ENCODE data around the gene ANGPTL2.

ANGPTL2 gene

GRCh38 chr9:127081250-127082185, 40.9 kb downstream of the ANGPTL2 start:
- FAIRE-seq (no peak), DNase-seq (ENCODE audit: extremely low spot score, insufficient read length, low read depth) (no peak)

GRCh38 chr9:127079446-127080140, 42.8 kb downstream of the ANGPTL2 start:
- FAIRE-seq, result no peak

GRCh38 chr9:127078988-127079387, 43.4 kb downstream of the ANGPTL2 start:
- no peak for FAIRE-seq

More at GRCh38 chr9:127079446-127080140, 42.8 kb downstream of the ANGPTL2 start:
- no peak for DNase-seq (ENCODE audit: extremely low spot score, insufficient read length, low read depth)

GRCh38 chr9:127078336-127078735, 44.1 kb downstream of the ANGPTL2 start:
- DNase-seq (ENCODE audit: extremely low spot score, insufficient read length, low read depth) (no peak), FAIRE-seq (no peak)

More at GRCh38 chr9:127078988-127079387, 43.4 kb downstream of the ANGPTL2 start:
- no peak for DNase-seq (ENCODE audit: extremely low spot score, insufficient read length, low read depth)

- no peak for DNase-seq (ENCODE audit: extremely low spot score, insufficient read length, low read depth)
- no peak for FAIRE-seq
These were observed 44.8 kb downstream of the ANGPTL2 start for GRCh38 chr9:127077644-127077946.

- DNase-seq (ENCODE audit: extremely low spot score, insufficient read length, low read depth) (no peak), FAIRE-seq (no peak)
These were observed 45.4 kb downstream of the ANGPTL2 start for GRCh38 chr9:127076860-127077643.

GRCh38 chr9:127075624-127076372, 46.6 kb downstream of the ANGPTL2 start:
- DNase-seq (ENCODE audit: extremely low spot score, insufficient read length, low read depth), result no peak
- FAIRE-seq, result no peak

GRCh38 chr9:127074561-127075548, 47.6 kb downstream of the ANGPTL2 start:
- FAIRE-seq, result no peak
- no peak for DNase-seq (ENCODE audit: extremely low spot score, insufficient read length, low read depth)

- FAIRE-seq, result no peak
These were observed 54.7 kb downstream of the ANGPTL2 start for GRCh38 chr9:127067603-127068220.

GRCh38 chr9:127066851-127067136, 55.6 kb downstream of the ANGPTL2 start:
- FAIRE-seq (no peak), DNase-seq (ENCODE audit: extremely low spot score, insufficient read length, low read depth) (no peak)

More at GRCh38 chr9:127067603-127068220, 54.7 kb downstream of the ANGPTL2 start:
- DNase-seq (ENCODE audit: extremely low spot score, insufficient read length, low read depth), result no peak

- DNase-seq (ENCODE audit: extremely low spot score, insufficient read length, low read depth) (no peak), FAIRE-seq (no peak)
These were observed 56.2 kb downstream of the ANGPTL2 start for GRCh38 chr9:127066060-127066850.

GRCh38 chr9:127065592-127065991, 56.8 kb downstream of the ANGPTL2 start:
- FAIRE-seq (no peak), DNase-seq (ENCODE audit: extremely low spot score, insufficient read length, low read depth) (no peak)

- DNase-seq (ENCODE audit: extremely low spot score, insufficient read length, low read depth) (no peak), FAIRE-seq (no peak)
These were observed 58.1 kb downstream of the ANGPTL2 start for GRCh38 chr9:127064335-127064734.

GRCh38 chr9:127061411-127061810, 61.0 kb downstream of the ANGPTL2 start:
- DNase-seq (ENCODE audit: extremely low spot score, insufficient read length, low read depth), result no peak
- FAIRE-seq, result no peak

GRCh38 chr9:127059765-127060361, 62.6 kb downstream of the ANGPTL2 start:
- FAIRE-seq (no peak), DNase-seq (ENCODE audit: extremely low spot score, insufficient read length, low read depth) (no peak)

GRCh38 chr9:127059030-127059429, 63.4 kb downstream of the ANGPTL2 start:
- no peak for FAIRE-seq
- no peak for DNase-seq (ENCODE audit: extremely low spot score, insufficient read length, low read depth)

GRCh38 chr9:127058645-127059021, 63.8 kb downstream of the ANGPTL2 start:
- no peak for FAIRE-seq
- no peak for DNase-seq (ENCODE audit: extremely low spot score, insufficient read length, low read depth)

Data from GM18507 (cell line).